Trophoblast cell (in vitro differentiated cells and primary cell): ENCODE data around the gene XAB2.
A peak's percentile ranks its signal among the peaks of the same experiment; 100 is the strongest.

Experiments used
- DNase-seq, 2 donors: peaks; one replicate each; pipeline ENCODE4 v3.0.0-alpha.2; 2016
- H2AFZ ChIP-seq: 2 replicates; pipeline ENCODE4 v1.6.1; 2013; ENCODE audit warnings: low read length, moderate library complexity, mild to moderate bottlenecking; ENCODE audit not compliant: insufficient read depth, poor library complexity
- H2AK5ac ChIP-seq: 2 replicates; pipeline ENCODE4 v1.6.1; 2013; ENCODE audit warnings: mild to moderate bottlenecking, low read length
- H2BK120ac ChIP-seq: 2 replicates; pipeline ENCODE4 v1.6.1; 2013; ENCODE audit warnings: low read length, mild to moderate bottlenecking, moderate library complexity; ENCODE audit not compliant: insufficient read depth, poor library complexity
- H2BK12ac ChIP-seq: 2 replicates; pipeline ENCODE4 v1.6.1; 2013; ENCODE audit warnings: mild to moderate bottlenecking, low read length, moderate library complexity
- H2BK5ac ChIP-seq: 2 replicates; pipeline ENCODE4 v1.6.1; 2013; ENCODE audit warnings: low read length, low read depth, moderate library complexity, mild to moderate bottlenecking; ENCODE audit not compliant: poor library complexity
- H3K14ac ChIP-seq: 2 replicates; pipeline ENCODE4 v1.6.1; 2013; ENCODE audit warnings: mild to moderate bottlenecking, low read length
- H3K18ac ChIP-seq: 2 replicates; pipeline ENCODE4 v1.6.1; 2013; ENCODE audit warnings: mild to moderate bottlenecking, low read length
- H3K23ac ChIP-seq: 2 replicates; pipeline ENCODE4 v1.6.1; 2013; ENCODE audit warnings: low read length
- H3K27ac ChIP-seq: 2 replicates; pipeline ENCODE4 v1.5.1; 2013; ENCODE audit warnings: low read depth, mild to moderate bottlenecking, inconsistent platforms, low read length, moderate library complexity
- H3K27me3 ChIP-seq: 2 replicates; pipeline ENCODE4 v1.6.1; 2013; ENCODE audit warnings: inconsistent platforms, mild to moderate bottlenecking, low read length, moderate library complexity; ENCODE audit not compliant: insufficient read depth
- H3K36me3 ChIP-seq, 2 experiments: 1 replicate in 1 of 2; 2 replicates in 1 of 2; pipeline ENCODE4 v1.6.1; 2013; ENCODE audit warnings: low read length in 2 of 2, mild to moderate bottlenecking in 2 of 2, moderate library complexity in 1 of 2; ENCODE audit not compliant: insufficient read depth in 2 of 2, control insufficient read depth in 1 of 2
- H3K4ac ChIP-seq: 2 replicates; pipeline ENCODE4 v1.6.1; 2013; ENCODE audit warnings: low read depth, mild to moderate bottlenecking, low read length, moderate library complexity
- H3K4me1 ChIP-seq, 2 experiments: 1 replicate in 1 of 2; 2 replicates in 1 of 2; pipeline ENCODE4 v1.6.1; 2013; ENCODE audit warnings: low read length in 2 of 2, mild to moderate bottlenecking in 2 of 2, moderate library complexity in 1 of 2; ENCODE audit not compliant: insufficient read depth in 2 of 2, control insufficient read depth in 1 of 2
- H3K4me2 ChIP-seq: 2 replicates; pipeline ENCODE4 v1.6.1; 2013; ENCODE audit warnings: inconsistent platforms, mild to moderate bottlenecking, low read length, moderate library complexity
- H3K4me3 ChIP-seq: 2 replicates; pipeline ENCODE4 v1.5.1; 2013; ENCODE audit warnings: mild to moderate bottlenecking, low read depth, low read length, inconsistent platforms
- H3K79me1 ChIP-seq: one replicate; pipeline ENCODE4 v1.6.1; 2013; ENCODE audit warnings: low read length
- H3K79me2 ChIP-seq: 2 replicates; pipeline ENCODE4 v1.6.1; 2013; ENCODE audit warnings: low read length, mild to moderate bottlenecking; ENCODE audit not compliant: control insufficient read depth, insufficient read depth, poor library complexity
- H3K9ac ChIP-seq: 2 replicates; pipeline ENCODE4 v1.6.1; 2013; ENCODE audit warnings: mild to moderate bottlenecking, low read length
- H3K9me3 ChIP-seq: 2 replicates; pipeline ENCODE4 v1.6.1; 2013; ENCODE audit warnings: low read depth, mild to moderate bottlenecking, control low read depth, inconsistent platforms, low read length; ENCODE audit not compliant: insufficient read depth
- H4K12ac ChIP-seq: 2 replicates; pipeline ENCODE4 v1.6.1; 2013; ENCODE audit warnings: low read depth, mild to moderate bottlenecking, low read length, moderate library complexity
- H4K8ac ChIP-seq: 2 replicates; pipeline ENCODE4 v1.6.1; 2013; ENCODE audit warnings: low read depth, mild to moderate bottlenecking, low read length, moderate library complexity
- H4K91ac ChIP-seq: one replicate; pipeline ENCODE4 v1.6.1; 2013; ENCODE audit warnings: low read depth, mild to moderate bottlenecking, low read length, moderate library complexity
- WGBS: extraction: QIAGEN DNeasy Blood & Tissue Kit; methylation state at CpG from one replicate; pipeline ENCODE4 v1.1.7; 2013; ENCODE audit warnings: missing lambda C conversion rate; ENCODE audit not compliant: insufficient read length, insufficient coverage; ENCODE audit errors: extremely low coverage; 5-methylcytosine and 5-hydroxymethylcytosine counted together

Gene XAB2

GRCh38 chr19:7605490-7606222 is 23.7 kb downstream of the XAB2 start:
- Histone ChIP-seq H3K27me3 (no peaks in the 10 kb centered on the region), H3K18ac (no peak overlapping the region), H3K9ac (no peak overlapping the region), H2BK12ac (no peak overlapping the region), H4K8ac (no peak overlapping the region), H4K12ac (no peak overlapping the region), H4K91ac (no peak overlapping the region), H3K14ac (no peak overlapping the region), H3K36me3 (peaks cover 17 to 21% of the 10 kb centered on the region in 2 experiments), H3K4ac (no peak overlapping the region), H3K4me1 (peaks cover 0 to 2% of the 10 kb centered on the region in 2 experiments), H3K4me3 (no peak overlapping the region), H3K79me1 (no peaks in the 10 kb centered on the region), H2AFZ (no peak overlapping the region), H2BK120ac (no peak overlapping the region), H2BK5ac (no peak overlapping the region), H3K27ac (no peak overlapping the region), H2AK5ac (no peak overlapping the region), H3K4me2 (no peak overlapping the region), H3K23ac (no peak overlapping the region), H3K79me2 (no peaks in the 10 kb centered on the region), H3K9me3 (peaks cover 1% of the 10 kb centered on the region)
- peak in 1 of 2 donors; percentile 12 for DNase-seq
- WGBS = no CpG with 5 or more reads among the region's 14 CpGs

DNA sequence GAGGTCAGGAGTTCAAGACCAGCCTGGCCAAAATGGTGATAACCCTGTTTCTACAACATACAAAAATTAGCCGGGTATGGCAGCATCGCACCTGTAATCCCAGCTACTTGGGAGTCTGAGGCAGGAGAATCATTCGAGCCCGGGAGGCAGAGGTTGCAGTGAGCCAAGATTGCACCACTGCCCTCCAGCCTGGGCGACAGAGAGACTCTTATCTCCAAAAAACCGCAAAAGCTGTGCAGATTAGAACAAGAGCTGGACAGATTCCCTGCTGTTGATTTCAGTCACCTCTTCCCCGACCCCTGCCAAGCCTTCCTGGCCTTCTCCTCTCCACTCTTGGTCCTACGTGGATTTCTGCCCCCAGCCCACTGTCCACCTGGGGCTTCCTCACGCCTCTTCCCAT is 25.4 kb downstream of the XAB2 start:
- H2AK5ac ChIP-seq = no peak overlapping the region
- H3K36me3 ChIP-seq = peaks cover 9 to 12% of the 10 kb centered on the region in 2 experiments
- peaks cover 1% of the 10 kb centered on the region for H3K9me3 ChIP-seq
- H3K9ac ChIP-seq = no peak overlapping the region
- H3K18ac ChIP-seq = no peak overlapping the region
- no peak overlapping the region for H4K8ac ChIP-seq
- H3K79me1 ChIP-seq = no peaks in the 10 kb centered on the region
- no peak overlapping the region for H3K27ac ChIP-seq
- no CpG with 5 or more reads among the region's 9 CpGs for WGBS
- H3K4ac ChIP-seq = no peak overlapping the region
- no peak overlapping the region for H4K91ac ChIP-seq
- no peak overlapping the region for H2BK5ac ChIP-seq
- no peak overlapping the region for H3K23ac ChIP-seq
- peaks cover 0 to 2% of the 10 kb centered on the region in 2 experiments for H3K4me1 ChIP-seq
- peak; percentile 12 to 38 for DNase-seq
- H2BK12ac ChIP-seq = no peak overlapping the region
- H3K4me3 ChIP-seq = no peak overlapping the region
- no peak overlapping the region for H3K4me2 ChIP-seq
- H3K27me3 ChIP-seq = no peaks in the 10 kb centered on the region
- H2BK120ac ChIP-seq = no peak overlapping the region
- no peak overlapping the region for H3K14ac ChIP-seq
- H3K79me2 ChIP-seq = no peaks in the 10 kb centered on the region
- H2AFZ ChIP-seq = no peak overlapping the region
- H4K12ac ChIP-seq = no peak overlapping the region

DNA sequence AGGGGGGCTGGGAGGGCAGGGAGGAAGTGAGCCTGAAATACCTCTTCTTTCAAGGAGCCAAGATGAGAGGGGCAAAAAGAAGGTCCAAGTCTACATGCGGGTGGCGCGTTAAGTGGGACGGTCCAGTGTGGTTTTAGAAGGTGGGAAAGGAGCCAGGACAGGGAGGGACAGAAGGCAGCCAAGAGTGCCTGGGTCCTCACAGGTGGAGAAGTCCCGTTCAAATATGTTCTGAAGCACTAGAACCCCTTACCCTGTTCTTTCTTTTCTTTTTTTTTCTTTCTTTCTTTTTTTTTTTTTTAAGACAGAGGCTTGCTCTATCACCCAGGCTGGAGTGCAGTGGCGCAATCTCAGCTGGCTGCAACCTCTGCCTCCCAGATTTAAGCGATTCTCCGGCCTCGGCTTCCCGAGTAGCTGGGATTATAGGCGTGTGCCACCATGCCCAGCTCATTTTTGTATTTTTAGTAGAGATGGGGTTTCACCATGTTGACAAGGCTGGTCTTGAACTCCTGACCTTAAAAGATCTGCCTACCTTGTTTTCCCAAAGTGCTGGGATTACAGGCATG is 26.3 kb downstream of the XAB2 start:
- H3K9ac ChIP-seq = no peak overlapping the region
- no peaks in the 10 kb centered on the region for H3K27me3 ChIP-seq
- DNase-seq = no peak
- no peak overlapping the region for H3K4ac ChIP-seq
- no peaks in the 10 kb centered on the region for H3K79me1 ChIP-seq
- no peak overlapping the region for H3K18ac ChIP-seq
- no peak overlapping the region for H4K12ac ChIP-seq
- H3K4me1 ChIP-seq = peaks cover 0 to 2% of the 10 kb centered on the region in 2 experiments
- WGBS = no CpG with 5 or more reads among the region's 11 CpGs
- H2AFZ ChIP-seq = no peak overlapping the region
- peaks cover 5 to 9% of the 10 kb centered on the region in 2 experiments for H3K36me3 ChIP-seq
- H3K4me3 ChIP-seq = no peak overlapping the region
- no peak overlapping the region for H2BK120ac ChIP-seq
- H3K27ac ChIP-seq = no peak overlapping the region
- no peak overlapping the region for H4K8ac ChIP-seq
- H2AK5ac ChIP-seq = no peak overlapping the region
- no peak overlapping the region for H3K23ac ChIP-seq
- no peak overlapping the region for H4K91ac ChIP-seq
- H3K14ac ChIP-seq = no peak overlapping the region
- no peak overlapping the region for H2BK5ac ChIP-seq
- peaks cover 1% of the 10 kb centered on the region for H3K9me3 ChIP-seq
- no peak overlapping the region for H3K4me2 ChIP-seq
- H2BK12ac ChIP-seq = no peak overlapping the region
- no peaks in the 10 kb centered on the region for H3K79me2 ChIP-seq

DNA sequence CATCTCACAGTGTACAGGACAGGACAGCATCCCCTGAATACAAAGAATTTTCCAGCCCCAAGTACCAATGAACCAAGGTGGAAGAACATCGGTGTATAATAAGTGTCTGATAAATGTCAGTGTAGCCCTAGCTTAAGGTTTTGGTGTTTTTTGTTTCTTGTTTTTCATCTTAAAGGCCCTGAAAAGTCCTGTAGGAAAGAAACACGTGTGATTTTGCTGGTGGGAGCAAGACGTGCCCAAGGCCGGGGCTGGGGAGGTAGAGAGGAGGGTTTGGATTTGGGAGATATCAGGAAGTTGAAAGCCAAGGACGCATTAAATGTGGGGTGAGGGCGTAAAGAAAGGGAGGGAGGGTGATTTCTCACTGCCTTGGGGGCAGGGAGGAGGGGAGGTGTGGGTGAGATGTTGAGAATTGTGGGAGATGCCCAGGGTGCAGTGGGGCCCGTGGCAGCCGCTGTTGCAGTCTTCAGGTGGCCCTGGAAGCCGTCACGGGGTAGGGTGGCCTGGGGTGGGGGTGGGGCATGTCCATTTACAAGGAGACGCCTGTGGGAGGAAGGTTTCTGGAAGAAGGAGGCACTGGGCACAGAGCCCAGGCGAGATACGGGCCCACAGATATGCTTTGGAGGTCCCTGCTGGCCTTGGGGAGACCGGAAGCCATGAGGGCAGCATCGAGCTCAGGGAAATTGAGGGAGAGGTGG is 27.0 kb downstream of the XAB2 start:
- Histone ChIP-seq H3K27ac (no peak overlapping the region), H4K8ac (no peak overlapping the region), H3K4me3 (no peak overlapping the region), H3K4me1 (peaks cover 0 to 2% of the 10 kb centered on the region in 2 experiments), H3K4me2 (no peak overlapping the region), H2AK5ac (no peak overlapping the region), H3K36me3 (peaks cover 2 to 6% of the 10 kb centered on the region in 2 experiments), H3K23ac (no peak overlapping the region), H3K14ac (no peak overlapping the region), H4K91ac (no peak overlapping the region), H2BK12ac (no peak overlapping the region), H2BK120ac (no peak overlapping the region), H4K12ac (no peak overlapping the region), H3K27me3 (no peaks in the 10 kb centered on the region), H3K79me1 (no peaks in the 10 kb centered on the region), H2AFZ (no peak overlapping the region), H3K9ac (no peak overlapping the region), H3K18ac (no peak overlapping the region), H3K9me3 (no peaks in the 10 kb centered on the region), H3K4ac (no peak overlapping the region), H3K79me2 (no peaks in the 10 kb centered on the region), H2BK5ac (no peak overlapping the region)
- DNase-seq = no peak
- 100% methylated on average over 2 of the region's 15 CpGs for WGBS
